GM21526 (cell line): ENCODE data around the gene AMD1.
A peak's percentile ranks its signal among the peaks of the same experiment; 100 is the strongest.

Source experiments
- ATAC-seq: cut with Tn5 transposase; IDR thresholded peaks from one replicate; pipeline ENCODE4 v1.9.1; 2021; ENCODE audit warnings: moderate library complexity; ENCODE audit not compliant: unreplicated experiment, low FRiP score

The AMD1 gene

GRCh38 chr6:110934381-110934898, 59.9 kb downstream of the AMD1 start:
- no peak for ATAC-seq

- no peak for ATAC-seq
Observed at GRCh38 chr6:110935171-110935570, 60.6 kb downstream of the AMD1 start.

GRCh38 chr6:110938171-110938570, 63.6 kb downstream of the AMD1 start:
- ATAC-seq = no peak

GRCh38 chr6:110939429-110940200, 65.0 kb downstream of the AMD1 start:
- no peak for ATAC-seq

GRCh38 chr6:110944681-110945151, 70.1 kb downstream of the AMD1 start:
- ATAC-seq = peak; percentile 99
